ENCODE data around the gene SAMD13.
A peak's percentile ranks its signal among the peaks of the same experiment; 100 is the strongest.
"Not testable (repeated sequence)": the region's sequence is repeated elsewhere in the genome, so short reads cannot be mapped to it uniquely, and the experiment has no call there.

Gene SAMD13

DNA sequence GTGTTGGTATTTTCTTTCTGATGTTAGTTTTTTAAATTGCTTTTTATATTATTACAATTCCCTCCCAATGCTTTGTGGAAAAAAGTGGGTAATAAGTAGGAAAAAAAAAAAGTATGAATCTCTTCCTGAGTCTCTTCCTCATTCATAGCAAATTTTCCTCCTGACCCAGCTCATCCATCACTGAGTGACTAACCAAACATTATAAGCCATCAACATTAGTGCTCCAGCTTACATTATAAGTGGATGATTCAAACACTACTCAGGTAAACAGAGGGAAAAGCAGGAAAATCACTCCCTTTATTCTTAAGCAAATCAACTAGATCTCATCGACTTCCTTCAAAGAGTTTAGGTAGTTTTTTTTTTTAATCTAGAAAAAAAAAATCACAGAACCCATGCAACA, 15.4 kb upstream of the SAMD13 start:
- DNase-seq: no peak

DNA sequence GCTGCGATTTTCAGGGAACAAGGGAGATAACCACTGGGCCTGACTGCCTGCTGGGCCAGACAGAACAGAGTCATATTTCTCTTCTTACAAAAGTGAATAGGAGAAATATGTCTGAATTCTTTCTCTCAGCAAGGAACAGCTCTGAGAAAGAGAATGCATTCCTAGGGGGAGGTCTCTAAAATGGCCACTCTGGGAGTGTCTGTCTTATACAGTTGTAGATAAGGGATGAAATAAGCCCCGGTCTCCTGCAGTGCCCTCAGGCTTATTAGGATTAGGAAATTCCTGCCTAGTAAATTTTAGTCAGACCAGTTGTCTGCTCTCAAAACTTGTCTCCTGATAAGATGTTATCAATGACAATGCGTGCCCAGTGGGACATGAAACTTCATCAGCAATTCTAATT, 14.1 kb upstream of the SAMD13 start:
- not testable (repeated sequence) for DNase-seq

DNA sequence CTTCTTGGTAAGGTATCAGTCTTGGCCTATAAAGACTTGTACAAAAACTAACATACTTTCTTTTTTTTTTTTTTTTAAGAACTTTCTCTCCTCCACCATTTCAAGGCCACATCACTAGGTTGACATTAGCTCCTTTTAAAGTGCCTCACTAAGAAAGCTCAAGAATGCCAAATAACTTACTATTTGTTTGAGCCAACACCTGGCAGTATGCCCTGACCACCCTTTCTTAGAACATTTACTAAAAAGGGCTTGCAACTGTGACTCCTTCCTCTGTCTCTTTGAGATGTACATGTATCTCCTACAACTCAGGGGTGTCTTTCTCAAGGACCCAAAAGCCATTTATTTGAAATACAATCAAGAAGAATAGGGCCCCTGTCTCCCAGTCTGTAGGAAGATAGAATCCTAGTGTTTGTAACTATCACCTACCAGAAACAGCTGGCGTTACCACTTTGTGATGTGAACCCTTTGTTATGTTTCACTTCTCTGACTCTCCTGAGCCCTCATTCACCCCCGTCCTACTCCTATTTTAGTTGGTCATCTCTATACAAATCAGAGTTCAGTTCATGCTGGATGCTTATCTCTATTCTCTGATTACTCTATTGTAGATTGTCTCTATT, 12.2 kb upstream of the SAMD13 start:
- no peak for DNase-seq

DNA sequence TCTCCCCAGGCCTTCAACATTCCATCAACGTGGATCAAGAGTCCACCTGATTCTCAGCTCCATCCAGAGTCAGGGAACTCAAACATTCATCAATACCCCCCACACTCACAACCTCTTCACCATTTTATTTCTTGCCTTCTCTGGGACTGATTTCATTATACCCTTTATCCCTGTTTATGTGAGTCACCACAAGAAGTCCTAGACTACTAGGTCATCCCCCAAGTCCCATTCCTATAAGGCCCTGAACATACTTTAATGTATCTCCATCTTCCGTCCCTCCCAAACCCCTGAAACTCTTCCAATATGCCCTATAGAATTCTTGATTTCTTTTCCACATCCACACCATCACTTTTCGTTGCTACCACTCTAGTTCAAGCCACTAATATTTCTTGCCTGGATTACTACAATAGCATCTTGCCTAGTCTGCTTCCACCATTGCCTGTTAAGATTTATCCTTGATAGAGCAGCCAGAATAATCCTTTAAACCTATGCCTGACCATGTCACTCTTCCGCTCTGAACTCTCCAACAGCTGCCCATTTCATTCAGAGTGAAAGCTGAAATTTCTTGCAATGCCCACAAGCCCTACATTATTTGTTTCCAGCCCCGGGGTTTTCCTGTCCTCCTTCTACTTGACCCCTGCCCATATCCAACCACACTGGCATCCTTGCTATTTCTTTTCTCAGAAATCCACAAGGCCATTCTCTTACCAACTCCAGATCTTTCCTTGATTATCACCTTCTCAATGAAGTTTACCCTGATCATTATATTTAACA, 9.4 kb upstream of the SAMD13 start:
- DNase-seq: no peak

DNA sequence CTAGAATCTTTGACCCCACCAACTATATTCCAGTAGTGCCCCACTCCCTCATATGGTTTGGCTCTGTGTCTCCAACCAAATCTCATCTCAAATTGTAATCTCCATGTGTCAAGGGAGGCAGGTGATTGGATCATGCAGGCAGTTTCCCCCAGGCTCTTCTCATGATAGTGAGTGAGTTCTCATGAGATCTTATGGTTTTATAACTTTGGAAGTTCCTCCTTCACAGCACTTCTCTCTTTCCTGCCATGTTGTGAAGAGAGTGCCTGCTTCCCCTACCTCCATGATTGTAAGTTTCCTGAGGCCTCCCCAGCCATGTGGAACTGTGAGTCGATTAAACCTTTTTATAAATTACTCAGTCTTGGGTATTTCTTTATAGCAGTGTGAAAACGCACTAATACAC, 7.7 kb upstream of the SAMD13 start:
- no peak for DNase-seq

DNA sequence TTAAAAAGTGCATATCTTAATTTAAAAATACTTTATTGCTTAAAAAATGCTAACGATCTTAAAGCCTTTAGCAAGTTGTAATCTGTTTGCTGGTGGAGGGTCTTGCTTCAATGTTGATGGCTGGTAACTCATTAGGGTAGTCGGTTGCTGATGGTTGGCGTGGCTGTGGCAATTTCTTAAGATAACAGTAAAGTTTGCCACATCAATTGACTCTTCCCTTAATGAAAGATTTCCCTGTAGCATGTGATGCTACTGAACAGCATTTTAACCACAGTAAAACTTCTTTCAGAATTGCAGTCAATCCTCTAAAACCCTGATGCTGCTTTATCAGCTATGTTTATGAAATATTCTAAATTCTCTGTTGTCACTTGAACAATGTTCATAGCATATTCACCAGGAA, 6.8 kb upstream of the SAMD13 start:
- DNase-seq: no peak

DNA sequence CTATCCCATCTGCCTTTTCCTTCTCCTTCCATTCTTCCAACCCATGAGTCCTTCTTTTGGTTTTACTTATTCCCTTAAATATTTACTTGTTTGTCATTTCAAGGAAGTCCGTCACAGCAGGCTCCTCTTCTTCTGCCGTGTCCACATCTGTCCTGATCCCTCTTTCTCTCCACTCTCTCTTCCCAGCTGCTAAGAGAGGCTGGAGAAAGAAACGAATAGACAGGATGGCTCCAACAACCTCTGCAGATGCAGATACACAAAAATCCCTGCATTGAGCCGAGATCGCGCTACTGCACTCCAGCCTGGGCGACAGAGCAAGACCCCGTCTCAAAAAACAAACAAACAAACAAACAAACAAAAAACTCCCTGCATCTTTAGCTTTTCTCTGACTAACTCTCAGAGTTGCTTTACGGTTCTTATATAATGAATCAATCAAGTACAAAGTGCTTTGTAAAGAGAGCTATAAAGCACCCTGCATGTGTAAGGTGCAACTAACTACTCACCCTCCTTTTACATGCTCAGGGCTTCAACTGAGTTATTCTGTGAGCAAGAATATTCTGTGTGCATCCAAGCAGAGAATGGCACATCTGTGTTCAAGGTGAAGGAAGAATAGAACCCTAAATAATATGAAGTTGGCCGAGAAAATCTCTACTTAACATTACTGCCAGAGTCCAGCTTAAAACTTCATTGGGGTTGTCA, 3.8 kb upstream of the SAMD13 start:
- DNase-seq: no peak

DNA sequence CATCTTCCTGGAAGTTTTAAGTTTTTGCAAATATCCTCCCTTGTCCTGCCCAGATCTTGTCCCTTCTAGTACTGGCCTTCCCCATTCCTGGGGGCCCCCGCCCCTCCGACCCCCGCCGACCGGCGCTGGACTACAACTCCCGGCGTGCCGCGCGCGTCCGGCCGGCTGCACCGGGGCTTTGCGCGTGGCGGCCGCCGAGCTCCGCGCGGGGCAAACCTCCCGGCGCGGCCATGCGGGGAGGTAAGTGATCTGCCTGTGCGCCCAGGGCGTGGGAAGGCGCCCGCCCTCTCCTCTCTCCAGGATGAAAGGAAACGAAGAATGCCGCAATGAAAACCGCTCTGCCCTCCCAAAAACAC, 3.2 kb upstream of the SAMD13 start:
- DNase-seq: peak; percentile 32 to 65

DNA sequence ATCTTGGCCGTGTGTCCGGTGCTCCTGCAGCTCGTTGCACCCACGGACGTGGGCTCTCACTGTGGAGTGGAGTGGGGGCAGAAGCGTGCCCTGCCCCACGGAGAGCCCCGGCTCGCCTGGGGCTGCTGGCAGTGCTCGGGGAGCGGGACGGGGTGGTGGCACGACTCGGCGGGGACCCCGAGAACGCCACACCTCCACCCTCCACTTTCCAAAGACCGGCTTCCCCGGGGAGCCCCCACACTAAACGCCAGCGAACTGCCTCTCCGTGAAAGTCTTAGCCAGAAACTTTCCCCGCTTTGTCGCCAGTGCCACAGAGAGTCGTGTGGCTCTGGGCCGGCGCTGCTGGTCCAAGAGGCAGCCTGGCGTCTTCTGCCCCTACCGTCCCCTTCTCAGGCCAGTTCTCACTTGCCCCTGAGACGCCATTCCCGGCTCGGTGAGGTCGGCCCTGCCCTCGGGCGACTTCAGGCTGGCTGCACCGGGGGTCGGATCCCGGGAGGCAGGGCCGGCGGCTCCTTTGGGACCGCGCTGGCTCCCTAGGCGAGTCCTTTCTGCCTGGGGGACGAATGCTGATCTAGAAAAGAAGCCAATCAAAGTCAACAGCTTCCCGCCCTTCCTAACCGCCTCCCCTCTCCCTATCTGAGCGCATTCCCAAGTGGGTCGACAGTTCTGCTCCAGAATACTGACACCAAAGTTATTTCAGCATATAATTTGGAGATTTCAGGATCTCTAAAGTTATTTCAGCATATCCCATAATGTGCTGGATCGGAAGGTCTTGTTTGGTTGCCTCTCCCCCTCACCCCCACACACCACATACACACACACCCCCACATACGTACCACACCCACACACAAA, 2.6 kb upstream of the SAMD13 start:
- peak; percentile 35 to 42 for DNase-seq

DNA sequence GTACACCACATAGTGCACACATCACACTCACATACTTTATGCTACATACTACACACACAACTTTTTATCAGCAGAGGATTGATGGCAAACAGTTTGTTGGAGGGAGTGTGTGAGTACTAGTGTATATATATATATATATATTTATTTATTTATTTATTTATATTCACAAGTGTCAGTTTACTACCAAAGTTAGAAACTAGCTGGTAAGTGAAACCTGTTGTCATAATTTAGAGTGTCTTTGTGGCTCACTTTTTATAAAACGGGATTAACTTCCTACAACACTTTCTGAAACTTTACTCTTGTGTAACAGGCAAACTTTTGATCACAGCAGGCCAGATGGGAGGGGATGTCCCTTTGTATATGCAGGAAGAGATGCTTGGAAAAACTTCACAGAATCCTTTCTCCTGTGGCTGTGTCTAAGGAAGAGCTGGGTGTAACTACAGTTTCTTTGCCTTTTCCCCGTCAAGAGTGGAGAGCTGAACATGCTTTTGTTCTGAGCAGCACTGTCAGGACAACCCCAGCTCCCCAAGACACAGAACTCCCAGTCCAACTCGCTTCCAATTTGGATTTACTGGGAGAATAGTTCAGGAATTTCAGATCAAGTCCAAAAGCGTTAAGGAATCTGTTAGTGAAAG, 1.9 kb upstream of the SAMD13 start:
- no peak for DNase-seq

DNA sequence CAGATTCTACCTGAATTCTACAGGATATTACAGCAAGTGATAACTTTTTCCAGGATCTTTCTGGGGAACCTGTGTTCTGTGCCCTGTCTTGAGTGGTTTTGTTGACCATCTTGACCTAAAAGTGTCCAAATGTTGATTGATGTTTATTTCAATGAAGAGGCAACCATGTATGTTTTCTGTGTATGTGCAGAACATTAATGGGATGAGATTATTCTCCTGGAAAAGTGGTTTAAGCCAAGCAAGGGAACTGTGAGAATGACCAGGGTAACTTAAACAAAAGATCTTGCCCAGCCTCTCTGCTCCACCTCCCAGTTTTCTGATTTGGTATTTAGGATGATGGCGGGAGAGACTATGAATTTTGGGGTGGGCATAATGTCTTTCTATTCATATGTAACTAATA, 1.0 kb upstream of the SAMD13 start:
- no peak for DNase-seq

DNA sequence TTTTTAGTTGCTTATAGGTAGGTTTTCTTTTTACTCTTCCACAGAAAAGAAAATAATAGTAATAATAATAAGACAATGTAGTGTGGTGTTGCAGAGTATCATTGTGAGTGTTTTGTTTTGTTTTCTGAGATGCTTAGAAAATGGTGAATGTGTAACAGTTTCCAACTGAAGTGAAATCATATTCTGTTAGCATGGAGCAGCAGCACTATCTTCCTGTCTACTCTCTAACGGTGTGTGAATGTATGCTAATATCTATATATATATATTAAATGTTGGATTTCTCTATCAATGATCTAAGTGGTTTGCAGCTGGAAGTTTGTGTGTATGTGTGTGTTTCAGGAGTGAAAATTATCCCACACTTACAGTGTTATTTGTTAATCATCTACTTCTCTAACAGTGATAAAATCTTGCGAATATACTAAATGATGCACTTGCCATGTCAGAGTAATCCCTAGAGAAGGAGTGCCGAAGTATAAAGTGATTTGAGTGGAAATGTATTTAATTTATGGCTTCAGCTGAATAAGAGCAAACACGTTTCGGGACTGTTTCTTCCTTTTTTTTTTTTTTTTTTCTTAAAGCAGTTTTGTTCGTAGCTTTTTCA, 377 bp downstream of the SAMD13 start:
- DNase-seq: peak in 1 of 2 experiments; percentile 53

DNA sequence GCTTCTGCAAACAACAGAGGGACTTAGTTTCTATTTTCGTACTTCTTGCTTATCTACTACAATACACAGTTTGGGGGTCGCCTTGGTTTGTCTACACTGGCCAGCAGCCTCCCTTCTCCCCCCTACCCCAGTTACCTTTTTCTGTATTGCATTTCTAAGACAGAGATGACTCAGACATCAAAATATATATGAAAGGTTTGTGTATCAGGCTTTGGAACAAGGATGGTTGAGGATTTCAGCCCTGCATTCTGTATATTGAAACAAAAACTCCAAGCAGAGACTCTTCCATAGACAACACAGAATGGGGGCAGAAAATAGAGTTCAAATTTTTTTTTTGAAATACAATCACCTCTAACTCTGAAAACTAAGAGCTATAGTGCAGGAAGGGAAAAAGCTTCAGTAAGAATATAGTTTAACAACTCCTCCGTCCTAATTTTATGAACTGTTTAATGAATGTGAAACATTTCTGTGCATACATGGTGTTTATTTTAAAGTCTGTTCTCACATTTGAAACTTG, 1.9 kb downstream of the SAMD13 start:
- no peak for DNase-seq

DNA sequence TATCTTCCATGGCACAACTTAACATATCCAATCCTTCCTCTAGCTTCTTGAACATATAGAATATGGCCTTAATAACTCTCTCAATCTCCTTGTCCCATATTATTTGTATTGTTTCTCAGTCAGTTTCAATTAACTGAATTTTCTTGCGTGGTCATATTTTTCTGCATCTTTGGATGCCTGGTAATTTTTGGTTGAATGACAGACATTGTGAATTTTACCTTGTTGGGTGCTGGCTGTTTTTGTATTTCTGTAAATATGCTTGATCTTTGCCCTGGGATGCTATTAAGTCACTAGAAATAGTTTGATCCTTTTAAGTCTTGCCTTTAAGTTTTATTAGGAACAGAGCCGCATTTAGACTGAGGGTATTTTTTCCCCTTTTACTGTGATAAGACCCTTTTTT, 5.9 kb downstream of the SAMD13 start:
- no peak for DNase-seq

DNA sequence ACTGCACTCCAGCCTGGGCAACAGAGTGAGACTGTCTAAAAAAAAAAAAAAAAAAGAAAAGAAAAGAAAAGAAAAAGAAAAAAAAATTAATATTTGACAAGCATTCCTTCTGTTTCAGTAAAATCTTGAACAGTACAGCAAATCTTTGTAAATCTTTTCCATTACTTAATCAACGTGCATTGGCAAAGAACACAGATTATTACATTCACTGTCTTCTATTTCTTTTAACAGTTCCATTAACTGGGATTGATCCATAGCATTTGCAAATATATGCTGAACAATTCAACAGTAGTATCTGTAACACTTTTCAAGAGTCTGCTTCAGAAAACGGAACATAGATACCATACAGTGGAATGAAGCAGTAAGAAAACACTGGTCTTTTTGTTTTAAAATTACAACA, 9.8 kb downstream of the SAMD13 start:
- no peak for DNase-seq

DNA sequence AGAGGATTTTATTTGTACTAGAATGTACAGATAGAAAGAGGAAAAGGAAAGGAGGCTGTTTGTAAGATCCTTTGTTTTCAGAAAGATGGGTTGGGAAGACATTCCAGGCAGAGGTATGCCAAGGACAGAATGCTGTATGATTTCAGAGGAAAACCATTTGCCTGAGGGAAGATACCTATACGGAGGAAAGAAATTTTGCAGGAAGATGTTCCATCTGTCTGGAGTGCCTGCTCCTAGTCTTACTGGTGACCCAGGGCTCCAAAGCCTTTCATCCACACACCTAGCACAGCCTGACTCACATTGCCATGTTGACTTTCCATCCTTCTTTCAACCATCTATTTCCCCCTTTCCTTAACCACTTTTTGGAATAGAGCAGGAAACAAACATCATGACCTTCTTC, 18.2 kb downstream of the SAMD13 start:
- DNase-seq: no peak

DNA sequence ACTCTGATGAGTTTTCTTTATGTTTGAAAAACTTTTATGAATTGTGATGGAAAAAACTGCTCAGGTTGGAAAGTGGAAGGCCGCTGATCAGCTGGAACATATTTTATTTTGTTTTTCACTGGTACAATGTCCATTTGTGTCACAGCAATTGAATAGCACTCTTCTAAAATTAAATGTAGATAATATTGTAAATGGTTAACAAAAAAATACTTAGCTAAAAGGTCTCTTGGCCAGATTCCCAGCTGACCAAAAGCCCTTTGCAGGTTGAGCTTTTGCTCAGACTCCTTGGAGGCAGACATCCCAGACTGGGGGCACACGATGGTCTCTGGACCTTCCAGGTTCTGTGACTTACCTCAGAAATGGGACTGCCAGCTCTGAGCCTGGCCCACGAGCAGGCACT, 26.3 kb downstream of the SAMD13 start:
- DNase-seq: no peak

DNA sequence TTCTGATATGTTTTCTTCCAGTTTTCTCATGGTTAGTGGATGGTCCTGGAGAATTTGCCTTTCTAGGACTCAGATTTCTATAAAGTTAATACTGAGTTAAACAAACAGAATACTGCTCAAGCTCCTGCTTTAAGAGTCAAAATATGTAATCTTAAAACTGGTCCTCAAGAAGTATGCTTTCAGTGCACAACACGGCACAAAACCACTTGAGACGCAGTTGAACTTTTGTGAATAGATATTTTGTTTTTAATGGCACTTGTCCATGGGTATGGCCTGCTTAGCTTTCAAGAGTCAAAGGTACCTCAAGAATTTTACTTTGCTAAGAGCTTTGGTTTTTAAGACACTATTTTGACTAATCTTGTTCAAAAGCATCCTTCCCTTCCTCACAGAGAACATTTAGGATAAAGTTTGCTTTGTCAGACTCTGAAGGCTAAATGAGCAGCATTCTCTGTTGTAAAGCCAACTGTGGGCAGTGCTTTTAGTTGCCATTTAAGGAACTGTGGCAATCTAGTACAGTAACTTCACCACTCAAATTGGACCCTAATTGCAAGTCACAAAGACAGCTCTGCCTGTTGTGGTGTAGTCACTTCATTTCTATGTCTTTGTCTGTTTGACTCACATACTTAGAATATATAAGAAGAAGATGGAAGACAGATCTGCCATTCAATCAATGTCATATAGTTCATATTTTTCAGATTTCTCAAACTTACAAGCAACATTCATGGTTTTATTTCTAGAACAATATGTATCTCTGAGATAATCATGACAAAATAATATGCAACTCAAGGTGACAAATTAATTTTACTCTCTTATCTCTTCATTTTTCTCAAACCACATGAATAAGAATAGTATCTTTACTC, 28.8 kb downstream of the SAMD13 start:
- no peak for DNase-seq

DNA sequence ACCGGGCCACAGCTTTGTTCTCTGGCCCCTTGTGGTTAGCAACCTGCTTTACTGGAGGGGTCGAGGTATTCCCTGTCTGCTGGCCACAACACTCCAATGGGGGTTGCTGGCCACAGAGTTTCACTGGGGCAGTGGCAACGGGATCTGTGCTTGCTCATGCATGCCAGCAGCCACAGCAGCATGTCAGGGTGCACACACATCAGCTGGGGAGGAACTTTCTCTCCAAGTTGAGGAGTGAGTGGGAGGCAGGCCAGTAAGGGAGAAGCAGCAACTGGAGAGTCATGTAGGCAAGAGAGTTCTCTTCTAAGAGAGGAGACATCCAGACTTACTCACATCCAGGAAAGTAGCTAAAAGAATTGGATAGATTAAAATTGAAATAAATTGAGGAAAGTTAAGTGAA, 38.0 kb downstream of the SAMD13 start:
- DNase-seq: no peak

DNA sequence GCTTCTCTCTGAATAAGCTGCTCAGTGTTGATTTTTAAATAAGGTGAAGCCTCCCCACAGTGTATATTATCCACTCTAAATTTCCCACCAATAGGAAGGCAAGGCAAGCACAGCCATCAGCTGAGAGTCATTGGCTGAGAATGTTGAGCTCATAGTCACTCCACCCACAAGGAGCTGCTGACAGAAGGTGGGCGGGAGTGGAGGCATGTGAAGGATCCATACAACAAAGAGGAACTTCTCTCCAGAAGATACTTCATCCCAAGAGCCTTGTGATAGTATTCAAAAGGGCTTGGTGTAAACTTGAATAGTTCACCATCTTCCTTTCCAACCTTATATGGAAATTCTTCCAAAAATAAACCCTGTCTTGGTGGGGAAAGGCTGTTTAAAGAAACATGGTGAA, 42.8 kb downstream of the SAMD13 start:
- no peak for DNase-seq

DNA sequence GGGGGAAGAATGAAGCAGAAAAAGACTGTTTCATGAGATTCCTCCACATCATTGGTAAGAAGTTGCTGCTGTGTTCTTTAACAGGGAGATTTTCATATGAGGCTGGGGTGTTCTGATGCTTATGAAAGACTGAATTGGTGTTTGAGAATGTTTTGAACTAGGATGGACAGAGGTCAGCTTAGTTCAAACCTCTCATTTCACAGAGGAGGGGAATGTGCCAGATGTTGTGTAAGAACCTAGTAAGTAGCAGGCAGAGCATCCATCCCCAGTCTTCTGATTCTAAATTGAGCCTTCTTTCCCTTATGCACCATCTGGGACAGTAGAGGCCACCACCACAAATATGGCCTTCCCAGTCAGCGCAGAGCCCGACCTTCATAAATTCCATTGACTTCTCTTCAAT, 43.7 kb downstream of the SAMD13 start:
- DNase-seq: no peak

Data from NCI-H2081 (cell line).